Measurements from ENCODE around the gene CCDC102B. TPM values are rescaled to one million over a fixed set of nuclear protein-coding genes. Genes with fewer than 3 reads are reported as not detected.

Gene CCDC102B
- total and polyA plus RNA-seq, 2 of the 8 experiments (the other 6 are each of a cell fraction or from before 2014, with no cell fraction given), result 0.80 to 1.1 TPM

DNA sequence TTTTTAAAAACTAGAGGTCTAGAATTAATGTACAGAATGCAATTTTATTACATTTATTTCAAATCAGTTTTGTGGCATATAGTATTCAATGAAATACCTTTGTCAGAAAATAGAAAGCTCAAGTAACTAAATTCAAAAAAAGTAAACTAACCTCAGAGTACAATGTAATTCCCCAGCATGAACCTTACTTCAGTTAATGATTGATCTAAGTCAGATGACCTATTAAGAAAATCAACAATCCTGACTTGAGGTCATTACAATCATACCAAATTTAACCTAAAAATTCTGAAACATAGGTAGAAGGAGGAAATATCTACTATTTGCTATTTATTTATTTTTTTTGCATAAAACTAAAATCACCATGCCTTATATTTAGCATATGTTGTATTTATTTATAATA lies 142.9 kb downstream of the CCDC102B start:
- H3K4me3 ChIP-seq (ENCODE audit: extremely low read depth in 1 of 4, insufficient read depth in 2 of 4, low read depth in 3 of 4, low read length in 4 of 4), result no peak overlapping the region
- CTCF ChIA-PET (ENCODE audit: partially characterized antibody), result interaction anchor here (0.6 kb wide), 1 partner anchor 24 kb away, joined by 5 read pairs; no protein-coding TSS in a partner anchor
- no peak for DNase-seq (ENCODE audit: low read depth in 1 of 2, low spot score in 2 of 2)

More for the DNA sequence above, 142.9 kb downstream of the CCDC102B start:
- H3K79me1 ChIP-seq (ENCODE audit: low read depth, low read length), result no peaks in the 10 kb centered on the region
- H3K23ac ChIP-seq (ENCODE audit: insufficient read length), result no peak overlapping the region
- no peak overlapping the region for H3K4ac ChIP-seq (replicated peaks; ENCODE audit: insufficient read length, low read depth, low read length)
- H3K79me2 ChIP-seq (ENCODE audit: control insufficient read depth in 1 of 2, insufficient read depth in 2 of 2, low read length in 2 of 2), result no peaks in the 10 kb centered on the region
- peaks cover 0 to 11% (median 0%) of the 10 kb centered on the region in 4 experiments; a peak in 1 of 7 replicates for H3K4me1 ChIP-seq (replicated peaks in 1 of 4; ENCODE audit: control insufficient read depth in 3 of 4, insufficient read depth in 4 of 4, low read length in 3 of 4)
- H2BK120ac ChIP-seq (replicated peaks; ENCODE audit: low read depth, low read length), result no peak overlapping the region
- no peak for FAIRE-seq
- POLR2A ChIA-PET (ENCODE audit: partially characterized antibody), result no interaction called here
- no peaks in the 10 kb centered on the region for H3K23me2 ChIP-seq (ENCODE audit: low read depth, low read length)
- H3K27me3 ChIP-seq (replicated peaks in 1 of 4; ENCODE audit: control insufficient read depth in 3 of 4, extremely low read depth in 1 of 4, insufficient read depth in 3 of 4, low read length in 3 of 4), result no peaks in the 10 kb centered on the region
- no peak overlapping the region for H3K27ac ChIP-seq (ENCODE audit: low read depth, low read length)
- no peaks in the 10 kb centered on the region for H3K9me3 ChIP-seq (ENCODE audit: insufficient read depth in 2 of 2, low read depth in 1 of 2, low read length in 1 of 2)
- no peaks in the 10 kb centered on the region for H4K20me1 ChIP-seq (replicated peaks in 1 of 2; ENCODE audit: control insufficient read depth in 1 of 2, insufficient read depth in 2 of 2, low read length in 2 of 2)
- no peaks in the 10 kb centered on the region for H3K36me3 ChIP-seq (ENCODE audit: control insufficient read depth in 2 of 4, insufficient read depth in 4 of 4, low read length in 3 of 4)
- no peak for TF ChIP-seq CEBPB (IDR thresholded peaks at IDR 0.05; ENCODE audit: low read depth, low read length)
- TF ChIP-seq, protein P1, sequence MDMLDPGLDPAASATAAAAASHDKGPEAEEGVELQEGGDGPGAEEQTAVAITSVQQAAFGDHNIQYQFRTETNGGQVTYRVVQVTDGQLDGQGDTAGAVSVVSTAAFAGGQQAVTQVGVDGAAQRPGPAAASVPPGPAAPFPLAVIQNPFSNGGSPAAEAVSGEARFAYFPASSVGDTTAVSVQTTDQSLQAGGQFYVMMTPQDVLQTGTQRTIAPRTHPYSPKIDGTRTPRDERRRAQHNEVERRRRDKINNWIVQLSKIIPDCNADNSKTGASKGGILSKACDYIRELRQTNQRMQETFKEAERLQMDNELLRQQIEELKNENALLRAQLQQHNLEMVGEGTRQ (IDR thresholded peaks at IDR 0.05; ENCODE audit: low read length), result no peak
- no peak for TF ChIP-seq PHF8 (conservative IDR thresholded peaks at IDR 0.05; ENCODE audit: low read depth, low read length)
- no peak for TF ChIP-seq RNF2 (IDR thresholded peaks at IDR 0.05; ENCODE audit: borderline replicate concordance, low read depth, low read length, missing control alignments, poor library complexity, severe bottlenecking)
- no peak for TF ChIP-seq POLR2AphosphoS5 (IDR thresholded peaks at IDR 0.05; ENCODE audit: low read depth, low read length)
- no peak for TF ChIP-seq SAP30 (IDR thresholded peaks at IDR 0.05; ENCODE audit: insufficient read depth, insufficient replicate concordance, low read length)
- TF ChIP-seq HDAC2 (IDR thresholded peaks at IDR 0.05; ENCODE audit: borderline replicate concordance in 1 of 2, low read depth in 2 of 2, low read length in 2 of 2), result no peak
- no peak overlapping the region for H2BK20ac ChIP-seq (ENCODE audit: low read length)
- H4K8ac ChIP-seq (ENCODE audit: extremely low read depth, insufficient read depth, low read length), result no peak overlapping the region
- no peak overlapping the region for H2BK12ac ChIP-seq (ENCODE audit: low read depth, low read length)
- H3K56ac ChIP-seq (replicated peaks; ENCODE audit: insufficient read length, low read depth, low read length), result no peak overlapping the region
- H3K18ac ChIP-seq (ENCODE audit: extremely low read depth, low read length), result no peak overlapping the region
- H3K14ac ChIP-seq (ENCODE audit: insufficient read length), result no peak overlapping the region
- no peak overlapping the region for H2AFZ ChIP-seq (ENCODE audit: low read length)
- H2BK5ac ChIP-seq (ENCODE audit: low read depth, low read length), result no peak overlapping the region
- H2AK5ac ChIP-seq (ENCODE audit: low read depth, low read length), result no peak overlapping the region
- H4K91ac ChIP-seq (replicated peaks; ENCODE audit: insufficient read length, low read length), result no peak overlapping the region
- H2BK15ac ChIP-seq (ENCODE audit: low read length), result no peak overlapping the region
- no peak overlapping the region for H4K5ac ChIP-seq (ENCODE audit: insufficient read length, low read depth, low read length)
- H3K4me2 ChIP-seq (ENCODE audit: insufficient read depth in 1 of 2, low read depth in 2 of 2, low read length in 2 of 2), result no peak overlapping the region
- H3K9ac ChIP-seq (replicated peaks in 1 of 4; ENCODE audit: extremely low read depth in 1 of 4, low read depth in 3 of 4, low read length in 3 of 4), result no peak overlapping the region
